MM.1S (cell line): ENCODE results near the gene PDHA1.

Experiments
- DNase-seq: peaks from one replicate; pipeline ENCODE4 v3.0.0-alpha.2; 2015
- H2AFZ ChIP-seq: fragments of 300-600 bp; sonication (generic); 2 replicates; pipeline ENCODE4 v1.6.0; 2016; ENCODE audit warnings: antibody characterized with exemption, low read length
- H3F3A ChIP-seq: fragments of 300-600 bp; sonication (generic); 2 replicates; pipeline ENCODE4 v1.6.1; 2016; ENCODE audit warnings: mild to moderate bottlenecking, antibody characterized with exemption, low read length, moderate library complexity, mixed read lengths; ENCODE audit not compliant: insufficient read depth
- H3K27ac ChIP-seq: fragments of 300-600 bp; sonication (generic); 2 replicates; pipeline ENCODE4 v1.5.1; 2016; ENCODE audit warnings: mild to moderate bottlenecking, low read length
- H3K27me3 ChIP-seq: fragments of 300-600 bp; sonication (generic); replicated peaks from 2 replicates; pipeline ENCODE4 v1.6.0; 2016; ENCODE audit warnings: low read length; ENCODE audit not compliant: insufficient read depth
- H3K36me3 ChIP-seq: fragments of 300-600 bp; sonication (generic); replicated peaks from 2 replicates; pipeline ENCODE4 v1.6.1; 2016; ENCODE audit warnings: mild to moderate bottlenecking, low read length, mixed read lengths; ENCODE audit not compliant: insufficient read depth
- H3K4me1 ChIP-seq: fragments of 300-600 bp; sonication (generic); 2 replicates; pipeline ENCODE4 v1.6.1; 2016; ENCODE audit warnings: low read length, mixed read lengths
- H3K4me2 ChIP-seq: fragments of 300-600 bp; sonication (generic); 2 replicates; pipeline ENCODE4 v1.6.0; 2016; ENCODE audit warnings: low read depth, low read length
- H3K4me3 ChIP-seq: fragments of 300-600 bp; sonication (generic); 2 replicates; pipeline ENCODE4 v1.5.1; 2016; ENCODE audit warnings: low read length, mixed read lengths
- H3K79me2 ChIP-seq: fragments of 300-600 bp; sonication (generic); 2 replicates; pipeline ENCODE4 v1.6.1; 2016; ENCODE audit warnings: mixed run types, low read length, mixed read lengths
- H3K9ac ChIP-seq: fragments of 300-600 bp; sonication (generic); 2 replicates; pipeline ENCODE4 v1.6.1; 2016; ENCODE audit warnings: low read length, mixed read lengths
- H3K9me2 ChIP-seq: fragments of 300-600 bp; sonication (generic); replicated peaks from 2 replicates; pipeline ENCODE4 v1.6.1; 2016; ENCODE audit warnings: mild to moderate bottlenecking, low read length, mixed read lengths; ENCODE audit not compliant: insufficient read depth
- H3K9me3 ChIP-seq: fragments of 300-600 bp; sonication (generic); replicated peaks from 2 replicates; pipeline ENCODE4 v1.6.1; 2016; ENCODE audit warnings: mild to moderate bottlenecking, low read length, mixed read lengths; ENCODE audit not compliant: insufficient read depth
- H4K20me1 ChIP-seq: fragments of 300-600 bp; sonication (generic); 2 replicates; pipeline ENCODE4 v1.6.1; 2016; ENCODE audit warnings: mild to moderate bottlenecking, low read length, moderate library complexity, mixed read lengths; ENCODE audit not compliant: insufficient read depth
- CTCF ChIP-seq: fragments of 300-600 bp; sonication (generic); IDR thresholded peaks from 2 replicates; pipeline ENCODE4 v1.5.1; 2016; ENCODE audit warnings: antibody characterized with exemption, low read length, mixed read lengths
- EZH2 ChIP-seq: fragments of 300-600 bp; sonication (generic); optimal IDR thresholded peaks from 2 replicates; pipeline ENCODE3; 2017; ENCODE audit warnings: low read depth, mild to moderate bottlenecking, antibody characterized with exemption, low read length, mixed read lengths
- EZH2phosphoT487 ChIP-seq: fragments of 300-600 bp; sonication (generic); IDR thresholded peaks from 2 replicates; pipeline ENCODE4 v1.6.1; 2018; ENCODE audit warnings: antibody characterized with exemption, low read length

The PDHA1 gene

GRCh38 chrX:19368576-19368975, 24.8 kb downstream of the PDHA1 start:
- Histone ChIP-seq H4K20me1 (no peaks in the 10 kb centered on the region), H3K9me3 (no peaks in the 10 kb centered on the region), H3K79me2 (no peaks in the 10 kb centered on the region), H3K4me1 (no peaks in the 10 kb centered on the region), H3K4me2 (no peak overlapping the region), H3K4me3 (no peak overlapping the region), H3K27ac (no peak overlapping the region), H3F3A (no peaks in the 10 kb centered on the region), H3K36me3 (no peaks in the 10 kb centered on the region), H3K9me2 (no peaks in the 10 kb centered on the region), H3K9ac (no peak overlapping the region), H3K27me3 (no peaks in the 10 kb centered on the region), H2AFZ (no peak overlapping the region)
- no peak for TF ChIP-seq EZH2
- no peak for TF ChIP-seq EZH2phosphoT487
- no peak for TF ChIP-seq CTCF
- no peak for DNase-seq

GRCh38 chrX:19370061-19370460, 26.3 kb downstream of the PDHA1 start:
- no peaks in the 10 kb centered on the region for H3K9me3 ChIP-seq
- H3K4me1 ChIP-seq: no peaks in the 10 kb centered on the region
- H2AFZ ChIP-seq: no peak overlapping the region
- no peaks in the 10 kb centered on the region for H3K36me3 ChIP-seq
- no peaks in the 10 kb centered on the region for H3F3A ChIP-seq
- H3K4me3 ChIP-seq: no peak overlapping the region
- no peak overlapping the region for H3K4me2 ChIP-seq
- no peaks in the 10 kb centered on the region for H3K9me2 ChIP-seq
- H3K27ac ChIP-seq: no peak overlapping the region
- no peaks in the 10 kb centered on the region for H3K79me2 ChIP-seq
- DNase-seq: no peak
- TF ChIP-seq CTCF (no peak), EZH2 (no peak), EZH2phosphoT487 (no peak)
- H3K9ac ChIP-seq: no peak overlapping the region
- no peaks in the 10 kb centered on the region for H4K20me1 ChIP-seq
- H3K27me3 ChIP-seq: no peaks in the 10 kb centered on the region

- Histone ChIP-seq H3K4me3 (peak overlapping the region; percentile 54), H2AFZ (peak overlapping the region; percentile 65), H4K20me1 (no peaks in the 10 kb centered on the region), H3K4me1 (no peaks in the 10 kb centered on the region), H3K4me2 (peak overlapping the region; percentile 92), H3F3A (no peaks in the 10 kb centered on the region), H3K79me2 (no peaks in the 10 kb centered on the region), H3K9me3 (no peaks in the 10 kb centered on the region), H3K36me3 (no peaks in the 10 kb centered on the region), H3K9ac (peak overlapping the region; percentile 33; the same call in 1 of the 2 replicates), H3K9me2 (no peaks in the 10 kb centered on the region), H3K27ac (no peak overlapping the region), H3K27me3 (no peaks in the 10 kb centered on the region)
- TF ChIP-seq CTCF (peak; percentile 70), EZH2 (no peak), EZH2phosphoT487 (no peak)
- DNase-seq: peak; percentile 61
Measured at GRCh38 chrX:19372170-19372546, 28.4 kb downstream of the PDHA1 start.
